Measurements from ENCODE around the gene LHX3.
"Not testable (repeated sequence)": the region's sequence is repeated elsewhere in the genome, so short reads cannot be mapped to it uniquely, and the experiment has no call there.

The LHX3 gene

DNA sequence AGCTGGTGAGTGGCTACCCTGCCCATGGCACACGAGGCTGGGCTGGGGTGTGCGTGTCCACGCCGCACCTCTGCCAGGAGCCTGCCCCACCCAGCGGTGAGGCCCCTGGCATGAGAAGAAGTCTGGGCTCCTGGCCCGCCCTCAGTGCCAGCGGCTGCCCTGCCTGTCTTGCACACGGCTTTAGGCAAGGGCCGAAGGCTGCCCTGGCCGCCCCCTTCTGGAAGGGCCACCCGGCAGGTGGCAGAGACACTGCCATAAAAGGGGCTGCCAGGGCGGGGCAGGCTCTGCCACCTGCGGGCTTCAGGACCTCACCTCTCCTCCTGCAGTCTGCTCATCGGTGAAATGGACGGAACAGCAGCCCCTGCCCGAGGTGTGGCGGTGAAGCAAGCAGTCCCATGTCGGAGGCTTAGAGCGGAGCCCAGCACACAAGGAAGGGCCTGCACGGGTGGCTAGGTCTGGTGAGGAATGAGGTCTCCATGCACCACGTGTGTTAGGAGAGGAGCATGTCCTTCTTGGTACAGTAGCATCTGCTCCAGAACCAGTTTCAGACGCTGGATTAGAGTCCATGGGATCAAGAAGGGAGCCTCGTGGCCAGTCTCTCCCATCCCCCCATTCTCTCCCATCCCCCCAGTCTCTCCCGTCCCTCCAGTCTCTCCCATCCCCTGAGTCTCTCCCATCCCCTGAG, 51.4 kb downstream of the LHX3 start:
- no peak for DNase-seq (ENCODE audit: low read depth)

DNA sequence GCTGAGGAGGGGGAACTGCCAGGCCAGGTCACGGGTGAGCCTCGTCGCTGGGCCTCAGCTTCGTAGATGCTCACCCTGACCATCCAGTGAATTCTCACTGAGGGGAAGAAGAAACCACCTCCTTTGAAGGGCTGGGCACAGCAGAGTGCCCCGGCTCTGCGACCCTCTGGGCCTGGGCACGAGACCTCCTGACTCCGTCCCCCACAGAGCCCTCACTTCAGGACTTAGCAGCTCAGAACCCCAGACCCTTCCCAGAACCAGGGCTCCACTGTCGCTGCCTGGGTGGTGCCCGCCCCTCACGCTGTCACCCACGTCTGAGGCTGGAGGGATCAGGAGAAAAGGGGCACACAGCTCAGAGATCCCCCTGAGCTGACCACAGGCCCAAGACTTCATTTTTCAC, 52.0 kb downstream of the LHX3 start:
- DNase-seq (ENCODE audit: low read depth) = no peak

DNA sequence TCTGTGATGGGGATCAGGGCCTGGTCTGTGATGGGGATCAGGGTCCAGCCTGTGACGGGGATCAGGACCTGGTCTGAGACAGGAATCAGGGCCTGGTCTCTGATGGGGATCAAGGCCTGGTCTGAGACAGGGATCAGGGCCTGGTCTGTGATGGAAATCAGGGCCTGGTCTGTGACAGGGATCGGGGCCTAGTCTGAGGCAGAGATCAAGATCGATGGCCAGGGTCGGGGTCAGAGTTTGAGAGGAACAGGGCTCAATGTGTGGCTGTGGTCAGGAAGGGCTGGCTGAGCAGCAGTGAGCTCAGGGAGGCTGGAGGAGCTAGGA, 52.4 kb downstream of the LHX3 start:
- DNase-seq (ENCODE audit: low read depth) = no peak

DNA sequence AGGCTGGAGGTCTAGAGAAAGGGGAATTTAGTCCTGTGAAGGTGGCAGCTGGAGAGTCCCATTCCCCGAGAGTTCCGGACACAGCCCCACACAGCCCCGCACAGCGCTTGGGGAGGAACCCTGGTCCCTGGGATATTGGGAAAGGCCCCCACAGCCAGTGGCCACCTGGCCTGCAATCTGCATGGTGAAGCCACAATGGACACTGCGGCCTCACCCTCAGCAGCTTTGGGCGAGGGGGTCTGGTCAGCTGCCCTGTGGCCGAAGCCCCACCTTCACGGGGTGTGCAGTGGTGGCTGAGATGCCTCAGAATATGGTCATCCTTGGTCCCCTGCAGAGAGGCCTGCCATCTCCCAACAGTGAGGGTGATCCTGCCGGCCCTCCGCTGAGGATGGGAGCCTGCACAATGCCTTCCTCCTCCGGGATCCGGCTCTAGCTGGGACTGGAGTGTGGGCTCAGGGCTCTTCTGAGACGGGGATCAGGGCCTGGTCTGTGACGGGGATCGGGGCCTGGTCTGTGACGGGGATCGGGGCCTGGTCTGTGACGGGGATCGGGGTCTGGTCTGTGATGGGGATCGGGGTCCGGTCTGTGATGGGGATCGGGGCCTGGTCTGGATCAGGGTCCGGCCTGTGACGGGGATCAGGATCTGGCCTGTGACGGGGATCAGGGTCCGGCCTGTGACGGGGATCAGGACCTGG, 52.9 kb downstream of the LHX3 start:
- no peak for DNase-seq (ENCODE audit: low read depth)

DNA sequence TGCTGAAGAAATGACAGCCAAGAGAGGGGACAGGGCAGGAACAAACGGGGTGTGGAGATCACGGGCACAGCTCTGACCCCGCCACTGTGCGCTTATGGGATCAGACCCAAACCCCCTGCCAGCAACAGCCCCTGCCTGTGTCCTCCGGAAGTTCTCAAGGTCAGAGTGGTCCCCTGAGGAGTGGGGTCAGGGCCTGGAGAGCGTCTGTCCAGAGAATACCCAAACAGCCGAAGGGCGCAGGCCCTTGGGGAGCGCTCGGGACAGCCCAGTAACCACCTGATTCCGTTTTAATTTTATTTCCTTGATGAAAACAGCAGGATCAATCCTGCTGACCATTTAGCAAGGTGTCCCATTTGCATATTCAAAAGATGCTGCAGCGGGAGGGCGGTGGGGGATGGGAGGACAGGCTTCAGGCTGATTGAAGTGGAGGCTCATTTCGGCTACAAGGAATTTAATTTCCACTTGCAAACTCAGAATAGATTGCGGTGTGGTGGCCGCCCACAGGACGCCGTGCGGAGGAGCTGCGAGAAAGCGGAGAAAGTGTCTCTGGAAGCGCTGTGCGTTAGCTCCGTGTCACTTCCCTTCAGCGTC, 53.6 kb downstream of the LHX3 start:
- no peak for DNase-seq (ENCODE audit: low read depth)

DNA sequence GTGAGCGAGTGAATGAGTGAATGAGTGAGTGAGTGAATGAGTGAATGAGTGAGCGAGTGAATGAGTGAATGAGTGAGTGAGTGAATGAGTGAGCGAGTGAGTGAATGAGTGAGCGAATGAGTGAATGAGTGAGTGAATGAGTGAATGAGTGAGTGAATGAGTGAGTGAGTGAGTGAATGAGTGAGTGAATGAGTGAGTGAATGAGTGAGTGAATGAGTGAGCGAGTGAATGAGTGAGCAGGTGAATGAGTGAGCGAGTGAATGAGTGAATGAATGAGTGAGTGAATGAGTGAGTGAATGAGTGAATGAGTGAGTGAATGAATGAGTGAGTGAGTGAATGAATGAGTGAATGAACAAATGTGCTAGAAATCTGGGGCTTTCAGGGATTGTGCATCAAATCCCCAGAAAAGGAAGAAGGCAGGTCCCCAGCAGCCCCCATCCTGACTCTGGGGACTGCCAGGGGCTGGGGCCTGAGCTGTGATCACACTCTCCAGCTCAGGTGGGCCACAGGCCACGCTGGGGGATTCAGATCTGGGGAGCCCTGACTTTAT, 54.2 kb downstream of the LHX3 start:
- not testable (repeated sequence) for DNase-seq (ENCODE audit: low read depth)

DNA sequence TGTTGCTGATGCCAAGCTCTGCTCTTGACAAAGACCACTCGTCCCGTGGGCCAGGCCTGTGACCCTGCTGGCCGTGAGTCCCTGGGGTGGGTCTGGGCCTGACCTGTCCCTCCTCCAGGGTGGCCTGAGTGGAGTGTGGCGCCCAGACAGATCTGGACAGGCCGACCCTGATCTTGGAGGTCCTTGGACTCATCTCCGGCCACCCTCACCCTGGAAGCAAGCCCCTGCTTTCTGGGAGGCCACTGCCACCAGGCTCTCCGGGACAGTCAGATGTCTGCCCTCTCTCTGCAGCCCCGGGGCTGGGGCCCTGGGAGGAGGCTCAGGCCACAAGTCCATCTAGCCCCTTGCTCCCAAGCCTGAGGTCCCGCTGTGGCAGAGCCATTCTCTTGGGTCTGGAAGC, 55.1 kb downstream of the LHX3 start:
- no peak for DNase-seq (ENCODE audit: low read depth)

DNA sequence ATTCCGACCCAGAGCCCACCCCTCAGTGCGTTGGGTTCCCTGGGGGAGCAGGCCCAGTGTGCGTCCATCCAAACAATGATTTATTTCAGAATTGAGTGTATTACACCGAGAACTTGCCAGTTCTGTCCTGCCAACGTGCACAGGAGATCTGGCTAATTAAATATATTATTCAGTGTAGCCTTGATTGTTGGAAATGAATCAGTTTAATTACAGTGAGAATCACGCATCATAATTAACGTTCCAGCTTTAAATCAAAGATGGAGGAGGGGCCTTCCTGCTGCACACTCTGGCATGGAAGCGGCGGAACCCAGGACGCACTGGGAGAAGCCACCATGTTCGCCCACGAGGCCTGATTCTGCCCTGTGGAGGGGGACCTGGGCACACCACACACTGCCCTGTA, 55.6 kb downstream of the LHX3 start:
- DNase-seq (ENCODE audit: low read depth) = no peak

DNA sequence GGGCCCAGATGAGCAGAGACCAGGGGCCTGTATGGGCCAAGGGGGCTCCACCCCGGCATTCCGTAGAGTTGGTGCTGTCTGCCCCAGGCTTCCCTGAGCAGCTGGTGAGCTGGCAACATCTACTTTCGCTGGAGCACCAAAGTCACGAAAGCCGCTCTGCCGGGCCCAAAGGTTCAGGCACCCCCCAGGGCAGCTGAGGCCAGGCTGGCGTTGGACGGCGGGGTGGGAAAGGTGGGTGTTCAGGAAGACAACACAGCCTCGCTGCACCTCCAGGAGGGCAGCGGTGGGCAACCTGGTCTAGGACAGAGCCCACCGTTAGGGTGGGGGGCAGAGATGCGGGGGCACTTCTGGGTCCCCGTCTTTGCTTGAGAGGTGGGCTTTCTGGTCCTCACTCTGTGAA, 56.2 kb downstream of the LHX3 start:
- DNase-seq (ENCODE audit: low read depth) = no peak

DNA sequence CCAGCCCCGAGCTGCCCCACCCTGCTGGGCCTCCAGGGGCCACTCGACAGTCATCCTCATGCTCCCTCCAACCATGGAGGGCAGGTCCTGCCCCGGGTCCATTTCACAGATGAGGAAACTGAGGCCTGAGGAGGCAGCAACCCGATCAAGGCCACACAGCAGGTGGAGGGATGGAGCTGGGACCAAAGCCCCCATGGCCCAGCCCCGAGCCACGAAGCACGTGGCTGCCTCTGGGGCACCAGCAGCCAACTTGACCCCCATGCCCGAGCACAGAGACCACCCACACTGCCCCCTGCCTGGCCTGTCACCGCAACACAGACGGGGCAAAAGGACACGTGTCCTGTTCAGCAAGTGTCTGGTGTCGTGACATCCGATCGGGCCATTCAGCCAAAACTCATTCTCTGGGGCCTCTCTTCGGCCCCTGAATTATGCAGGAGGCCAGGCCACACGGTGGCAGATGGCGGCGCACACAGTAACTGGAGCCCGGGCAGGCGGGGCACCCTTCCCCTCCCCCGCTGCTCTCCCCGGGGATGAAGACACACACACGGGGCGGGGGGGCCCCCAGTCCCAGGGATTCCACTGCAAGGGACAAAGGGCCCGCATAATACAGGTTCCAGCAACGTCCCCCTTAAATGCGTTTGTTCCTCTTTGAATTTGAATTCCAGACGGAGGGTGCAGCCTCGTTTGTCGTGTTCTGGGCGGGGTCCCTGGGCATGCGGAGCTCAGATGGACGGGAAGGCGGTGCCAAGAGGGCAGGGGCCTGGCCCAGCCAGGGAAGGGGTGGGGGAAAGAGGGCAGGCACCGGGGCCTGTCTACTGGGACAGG, 56.8 kb downstream of the LHX3 start:
- no peak for DNase-seq (ENCODE audit: low read depth)

DNA sequence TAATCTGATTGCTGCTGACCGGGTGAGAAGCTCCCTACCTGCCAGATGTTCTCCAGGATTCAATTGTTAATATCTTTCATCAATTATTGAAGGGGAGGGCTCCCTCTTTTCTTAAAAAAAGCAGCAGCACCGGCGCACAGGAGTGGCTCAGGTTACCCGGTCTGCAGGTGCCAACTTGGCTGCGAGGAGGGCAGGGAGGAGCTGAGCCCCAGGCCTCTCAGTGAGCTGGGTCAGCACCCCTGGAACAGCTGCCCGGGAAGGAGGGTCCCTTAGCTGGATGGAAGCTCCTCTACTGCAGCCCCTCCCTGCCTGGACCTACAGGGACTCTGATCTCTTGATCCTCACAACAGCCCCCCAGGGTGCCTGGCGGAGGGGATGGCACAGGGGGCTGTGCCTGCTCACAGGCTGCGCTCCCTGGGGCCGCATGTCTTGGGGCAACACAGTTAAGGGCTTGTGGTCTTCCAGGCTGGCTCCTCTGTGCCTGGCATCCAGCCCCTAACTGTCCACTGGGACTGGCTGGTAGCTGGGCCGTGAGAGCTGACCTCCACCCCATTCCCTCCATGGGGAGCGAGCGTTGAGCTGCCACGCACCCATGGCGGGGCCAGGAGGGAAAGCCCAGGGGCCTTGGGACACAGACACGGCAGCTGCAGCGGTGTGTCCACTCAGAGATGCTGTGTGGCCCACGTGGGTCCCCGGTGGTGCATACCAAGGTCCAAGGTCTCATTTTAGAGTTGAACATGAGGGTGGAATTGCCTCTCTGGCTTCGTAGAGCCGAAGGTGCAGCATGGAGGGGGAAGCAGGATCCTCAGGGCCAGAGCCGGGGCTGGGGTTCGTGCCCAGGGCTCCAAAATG, 57.7 kb downstream of the LHX3 start:
- DNase-seq (ENCODE audit: low read depth) = no peak
